ENCODE measurements around the gene KIR2DL3.
"Not testable (repeated sequence)": the region's sequence is repeated elsewhere in the genome, so short reads cannot be mapped to it uniquely, and the experiment has no call there.

DNA sequence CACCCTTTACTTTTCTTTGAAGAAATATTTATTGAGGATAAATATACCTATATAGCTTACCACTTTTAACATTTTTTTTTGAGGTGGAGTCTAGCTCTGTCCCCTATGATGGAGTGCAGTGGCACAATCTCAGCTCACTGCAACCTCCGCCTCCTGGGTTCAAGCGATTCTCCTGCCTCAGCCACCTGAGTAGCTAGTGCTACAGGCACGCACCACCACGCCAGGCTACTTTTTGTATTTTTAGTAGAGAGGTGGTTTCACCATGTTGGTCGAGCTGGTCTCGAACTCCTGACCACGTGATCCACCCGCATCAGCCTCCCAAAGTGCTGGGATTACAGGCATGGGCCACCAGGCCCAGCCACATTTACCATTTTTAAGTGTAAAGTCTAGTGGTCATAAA, 37.5 kb downstream of the KIR2DL3 start:
- TF ChIP-seq, protein P1, sequence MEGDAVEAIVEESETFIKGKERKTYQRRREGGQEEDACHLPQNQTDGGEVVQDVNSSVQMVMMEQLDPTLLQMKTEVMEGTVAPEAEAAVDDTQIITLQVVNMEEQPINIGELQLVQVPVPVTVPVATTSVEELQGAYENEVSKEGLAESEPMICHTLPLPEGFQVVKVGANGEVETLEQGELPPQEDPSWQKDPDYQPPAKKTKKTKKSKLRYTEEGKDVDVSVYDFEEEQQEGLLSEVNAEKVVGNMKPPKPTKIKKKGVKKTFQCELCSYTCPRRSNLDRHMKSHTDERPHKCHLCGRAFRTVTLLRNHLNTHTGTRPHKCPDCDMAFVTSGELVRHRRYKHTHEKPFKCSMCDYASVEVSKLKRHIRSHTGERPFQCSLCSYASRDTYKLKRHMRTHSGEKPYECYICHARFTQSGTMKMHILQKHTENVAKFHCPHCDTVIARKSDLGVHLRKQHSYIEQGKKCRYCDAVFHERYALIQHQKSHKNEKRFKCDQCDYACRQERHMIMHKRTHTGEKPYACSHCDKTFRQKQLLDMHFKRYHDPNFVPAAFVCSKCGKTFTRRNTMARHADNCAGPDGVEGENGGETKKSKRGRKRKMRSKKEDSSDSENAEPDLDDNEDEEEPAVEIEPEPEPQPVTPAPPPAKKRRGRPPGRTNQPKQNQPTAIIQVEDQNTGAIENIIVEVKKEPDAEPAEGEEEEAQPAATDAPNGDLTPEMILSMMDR (IDR thresholded peaks at IDR 0.05) = not testable (repeated sequence)
- TF ChIP-seq POLR2A (IDR thresholded peaks at IDR 0.05) = not testable (repeated sequence)
